IPS-18c (cell line): ENCODE data around the gene CLTCL1.

Experiments used
- H3K4me3 ChIP-seq: 2 replicates; pipeline ENCODE4 v1.7.0; 2013; ENCODE audit warnings: low read depth, mild to moderate bottlenecking, low read length, moderate library complexity; ENCODE audit not compliant: insufficient read depth
- H3K9me3 ChIP-seq: one replicate; pipeline ENCODE4 v1.6.1; 2013; ENCODE audit warnings: mild to moderate bottlenecking, low read length, moderate library complexity; ENCODE audit not compliant: control insufficient read depth, insufficient read depth

CLTCL1 gene

DNA sequence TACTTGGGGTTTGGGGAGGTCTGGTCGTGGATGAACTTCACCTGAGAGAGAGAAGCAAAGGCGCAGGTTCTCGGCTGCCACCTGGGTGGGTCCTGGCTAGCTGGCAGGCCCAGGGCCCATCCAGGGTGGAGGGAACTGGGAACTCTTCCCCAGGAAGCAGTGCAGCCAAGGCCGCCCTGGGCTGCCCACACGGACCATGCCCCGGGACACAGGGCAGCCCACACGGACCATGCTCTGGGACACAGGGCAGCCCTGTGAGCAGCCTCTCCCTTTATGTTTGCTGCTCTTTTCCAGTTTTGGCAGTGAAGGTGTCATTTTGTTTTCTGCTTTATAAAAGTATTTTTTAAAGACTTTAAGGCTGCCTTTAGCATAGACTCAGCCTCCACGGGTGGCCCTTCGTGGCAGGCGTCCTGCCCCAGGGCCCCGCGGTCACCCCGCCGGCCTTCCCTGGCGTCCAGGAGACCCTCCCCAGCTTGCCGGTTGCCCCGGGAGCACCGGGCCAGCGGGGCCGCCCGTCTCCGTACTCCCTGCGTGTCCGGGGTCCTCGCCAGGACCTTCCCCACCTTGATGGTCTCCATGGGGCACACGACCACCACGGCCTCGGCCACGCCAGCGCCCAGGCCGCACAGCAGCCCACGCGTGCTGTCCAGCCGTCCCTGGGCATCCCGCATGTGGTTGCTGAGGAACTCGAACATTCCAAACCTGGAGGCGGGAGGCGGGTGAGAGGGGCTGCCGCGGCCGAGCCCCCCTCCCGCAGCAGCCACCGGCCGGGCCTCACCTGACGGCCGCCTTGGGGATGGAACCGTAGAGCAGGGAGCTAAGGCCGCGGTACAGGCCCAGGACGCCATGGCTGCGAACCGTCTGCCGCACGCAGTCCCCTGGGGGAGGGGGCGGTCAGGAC lies 114.1 kb downstream of the CLTCL1 start:
- Histone ChIP-seq H3K9me3 (no peaks in the 10 kb centered on the region), H3K4me3 (peak overlapping the region; percentile 89)

DNA sequence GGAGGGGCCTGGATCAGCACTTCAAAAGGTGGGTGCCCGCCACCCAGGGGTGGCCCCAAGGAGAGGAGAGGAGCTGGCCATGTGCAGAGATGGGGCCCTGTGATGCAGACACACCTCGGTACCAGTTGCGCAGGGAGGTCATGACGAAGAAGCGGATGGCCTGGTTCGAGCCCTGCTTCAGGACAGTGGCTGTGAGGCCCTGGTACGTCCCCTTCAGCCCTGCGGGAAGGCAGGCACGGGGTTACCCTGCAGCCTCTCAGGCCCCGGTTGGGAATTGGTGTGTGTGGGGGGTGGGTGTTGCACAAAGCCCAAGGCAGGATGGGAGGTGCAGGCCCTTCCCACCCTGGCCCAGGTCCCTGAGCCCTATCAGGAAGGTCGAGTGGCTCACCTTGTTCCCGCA lies 114.8 kb downstream of the CLTCL1 start:
- Histone ChIP-seq H3K9me3 (no peaks in the 10 kb centered on the region), H3K4me3 (peak overlapping the region; percentile 89)

DNA sequence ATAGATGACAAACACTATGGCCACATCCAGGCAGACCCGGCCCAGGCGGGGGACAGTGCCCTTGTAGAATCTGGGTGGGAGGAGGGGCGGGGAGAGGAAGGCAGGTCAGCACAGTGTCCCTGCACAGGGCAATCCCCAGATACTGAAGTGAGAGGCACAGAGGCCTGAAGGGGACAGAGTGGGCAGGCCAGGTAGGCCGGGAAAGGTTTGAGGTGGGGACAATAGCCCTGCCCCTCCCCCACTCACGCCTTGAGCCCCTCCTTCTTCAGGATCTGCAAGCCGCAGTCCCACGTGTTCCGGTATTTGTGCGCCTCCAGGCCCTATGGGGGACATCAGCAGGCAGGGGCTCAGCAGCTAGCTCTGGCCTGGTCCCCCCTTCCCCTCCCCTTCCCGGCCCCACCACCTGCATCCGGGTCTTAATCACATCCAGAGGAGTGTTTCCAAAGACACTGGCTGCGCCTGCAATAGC lies 115.3 kb downstream of the CLTCL1 start:
- H3K9me3 ChIP-seq, result no peaks in the 10 kb centered on the region
- no peak overlapping the region for H3K4me3 ChIP-seq

DNA sequence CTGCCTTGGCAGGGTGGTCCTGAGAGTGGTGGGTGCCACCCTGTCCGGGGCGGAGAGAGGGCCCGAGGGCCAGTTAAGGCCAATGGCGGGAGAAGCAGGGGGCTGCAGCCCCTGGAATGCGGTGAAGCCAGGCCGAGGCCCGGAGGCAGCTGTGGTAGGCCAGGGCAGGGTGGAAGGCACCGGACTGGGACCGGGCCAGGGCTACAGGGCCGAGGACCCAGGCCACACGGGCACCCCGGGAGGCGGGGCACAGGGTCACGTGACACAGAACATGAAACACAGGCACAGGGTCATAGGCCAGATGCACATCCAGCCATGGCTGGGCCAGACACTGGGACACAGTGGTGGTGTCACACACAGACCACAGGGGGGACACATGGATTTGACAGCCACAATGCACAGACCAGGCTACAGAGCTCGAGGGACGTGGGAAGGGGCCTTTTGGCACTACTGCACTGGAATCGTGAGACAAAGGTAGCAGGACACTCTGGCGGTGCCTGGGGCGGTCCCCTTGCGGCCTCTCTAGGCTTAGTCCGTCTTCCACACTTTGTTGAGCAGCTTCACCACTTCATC lies 115.8 kb downstream of the CLTCL1 start:
- no peaks in the 10 kb centered on the region for H3K9me3 ChIP-seq
- no peak overlapping the region; the same call in 1 of the 2 replicates for H3K4me3 ChIP-seq

DNA sequence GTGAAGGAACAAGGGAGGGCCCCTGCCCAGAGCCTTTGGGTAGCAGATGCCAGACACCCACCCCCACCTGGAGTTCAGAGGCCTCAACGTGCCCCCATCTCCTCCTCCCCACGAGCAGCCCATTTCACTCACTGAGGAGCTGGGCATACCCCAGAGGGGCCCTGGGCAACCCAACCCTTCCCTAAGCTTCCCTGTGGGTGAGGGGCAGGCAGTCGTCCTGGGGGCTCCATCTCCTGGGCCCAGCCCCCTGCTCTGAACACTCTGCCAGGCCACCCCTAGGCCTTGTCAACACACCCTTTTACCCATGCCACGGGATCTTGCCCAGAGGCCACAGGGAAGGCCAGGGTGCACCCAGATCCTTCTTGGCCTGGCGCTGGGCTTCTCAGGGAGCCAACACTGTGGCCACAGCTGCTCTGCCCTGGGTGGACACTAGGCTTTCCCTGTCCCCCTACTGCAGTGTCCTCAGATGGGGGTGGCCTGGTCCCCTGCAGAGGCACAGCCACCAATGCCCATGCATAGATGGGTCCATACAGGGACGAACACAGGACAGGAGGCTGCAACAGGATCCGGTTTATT lies 116.4 kb downstream of the CLTCL1 start:
- no peak overlapping the region for H3K4me3 ChIP-seq
- H3K9me3 ChIP-seq, result no peaks in the 10 kb centered on the region

DNA sequence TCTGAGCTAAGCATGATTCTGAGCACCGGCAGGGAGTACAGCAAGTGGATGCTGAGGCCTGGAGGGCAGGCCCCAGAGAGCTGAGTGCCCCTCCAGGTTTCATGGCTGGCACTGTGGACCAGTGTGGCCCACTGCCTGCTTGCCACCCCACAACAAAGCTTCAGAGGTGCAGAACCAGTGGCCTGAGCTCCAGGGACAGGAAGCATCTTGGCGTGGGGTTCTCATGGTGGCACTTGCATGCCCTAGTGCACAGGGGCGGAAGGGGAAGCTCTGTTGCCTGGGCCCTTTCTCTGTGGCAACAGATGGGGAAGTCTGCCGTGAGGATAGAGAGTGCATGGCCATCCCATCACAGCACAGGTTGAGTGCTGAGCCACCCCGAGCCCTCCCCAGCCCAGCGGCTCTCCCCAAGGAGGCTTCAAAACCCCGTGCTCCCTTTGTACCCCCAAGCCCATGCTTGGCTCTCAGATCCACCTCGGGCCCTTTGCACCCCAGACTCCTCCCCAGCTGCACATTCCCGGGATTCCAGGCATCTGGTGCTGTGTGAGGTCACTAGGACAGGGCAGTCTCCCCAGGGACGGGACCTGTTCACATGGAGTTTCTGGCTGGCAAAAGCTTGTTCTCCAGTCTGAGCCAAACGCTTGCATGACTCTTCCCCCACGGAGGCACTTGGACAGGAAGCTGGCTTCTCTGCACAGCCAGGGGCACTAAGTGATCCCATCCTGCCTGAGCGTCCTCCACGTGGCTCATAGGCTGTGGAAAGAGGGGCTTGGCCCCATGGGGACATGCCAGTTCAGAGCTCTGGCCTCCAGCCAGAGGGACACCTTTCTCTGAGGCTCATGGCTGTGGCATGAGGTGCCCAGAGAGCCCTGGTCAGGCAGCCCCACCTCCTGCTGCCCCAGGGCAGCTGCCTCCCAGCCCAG lies 117.2 kb downstream of the CLTCL1 start:
- H3K9me3 ChIP-seq, result no peaks in the 10 kb centered on the region
- peak overlapping the region; percentile 15; the same call in 1 of the 2 replicates for H3K4me3 ChIP-seq

DNA sequence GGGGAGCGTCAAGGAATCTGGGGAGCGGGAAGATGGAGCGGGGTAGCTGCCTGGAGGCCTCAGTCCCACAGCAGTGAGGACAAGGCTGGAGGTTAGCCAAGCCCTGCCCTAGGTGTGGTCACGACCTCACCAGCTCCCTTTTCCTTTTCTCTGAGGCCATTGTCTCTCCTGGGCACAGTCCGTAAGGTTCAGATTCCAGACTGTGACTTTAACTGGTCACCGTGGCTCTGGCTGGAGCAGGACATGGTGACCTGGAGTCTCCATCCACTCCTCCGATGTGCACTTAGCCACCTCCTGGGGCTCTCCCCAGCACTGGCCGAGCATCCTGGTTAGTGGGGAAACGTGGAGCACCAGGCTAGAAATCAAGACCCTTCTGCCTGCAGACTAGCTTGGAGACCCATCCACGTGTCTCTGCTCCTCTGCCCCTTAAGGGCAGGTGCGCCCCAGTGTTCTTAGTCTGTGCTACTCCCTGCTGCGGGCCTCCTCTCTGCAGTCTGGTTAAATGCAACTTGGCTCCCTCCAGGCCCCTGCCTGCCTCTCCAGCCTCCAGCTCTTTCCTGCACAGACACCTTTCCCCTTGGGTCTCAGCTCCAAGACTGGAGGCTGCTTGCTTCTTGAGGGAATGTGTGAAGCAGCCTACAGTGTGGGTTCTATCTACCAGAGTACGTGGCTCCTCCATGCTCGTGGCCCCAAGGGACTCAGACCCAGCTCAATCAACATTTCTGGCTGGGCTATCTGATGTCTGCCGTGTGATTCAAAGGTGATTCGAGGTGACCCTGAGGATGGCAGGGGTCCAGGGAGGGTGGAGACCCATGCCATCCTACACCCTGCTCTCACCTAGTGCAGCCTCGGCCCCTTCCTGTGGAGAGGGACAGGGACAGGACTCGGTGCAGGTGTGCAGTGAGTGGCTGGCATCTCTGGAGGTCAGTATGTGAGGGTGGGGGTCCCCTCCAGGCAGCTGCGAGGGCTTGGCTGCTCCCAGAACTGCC lies 118.2 kb downstream of the CLTCL1 start:
- Histone ChIP-seq H3K4me3 (no peak overlapping the region; the same call in 1 of the 2 replicates), H3K9me3 (no peaks in the 10 kb centered on the region)

DNA sequence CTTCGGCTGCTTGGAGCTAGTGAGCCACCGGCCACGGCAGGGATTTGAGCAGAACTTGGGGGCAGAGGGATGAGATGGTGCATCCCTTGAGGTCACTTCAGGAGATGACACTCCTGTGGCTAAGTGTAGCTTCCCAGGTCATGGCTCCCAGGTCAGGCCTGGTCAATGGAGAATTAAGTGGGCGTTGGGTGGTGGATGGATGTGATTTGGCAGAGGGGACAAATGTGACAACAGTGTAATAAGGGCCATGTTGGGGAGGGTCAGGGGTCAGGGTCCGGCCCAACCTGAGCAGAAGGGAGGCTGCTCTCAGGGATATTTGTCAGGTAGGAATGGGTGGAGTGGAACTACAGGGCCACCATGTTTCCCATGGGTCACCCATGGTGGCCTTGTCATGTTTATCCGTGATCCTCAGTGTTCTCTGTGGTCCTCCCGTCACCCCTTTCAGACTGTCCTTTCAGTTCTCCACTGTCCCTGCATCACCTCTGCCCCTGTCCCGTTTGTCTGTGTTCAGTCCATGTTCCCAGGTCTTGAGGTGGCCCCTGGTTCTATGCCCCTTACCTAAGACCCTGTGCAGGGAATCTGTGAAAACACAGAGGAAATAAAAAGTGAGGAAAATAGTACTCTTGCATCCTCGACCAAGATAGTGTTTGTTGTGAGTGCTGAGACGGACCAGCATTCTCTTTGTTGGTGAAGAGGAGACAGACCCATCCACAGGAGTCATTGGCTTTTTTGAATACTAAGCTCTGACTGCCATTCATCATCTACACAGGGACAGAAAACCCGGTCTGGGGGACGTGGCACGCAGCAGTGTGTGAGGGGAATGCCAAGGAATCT lies 119.1 kb downstream of the CLTCL1 start:
- Histone ChIP-seq H3K9me3 (no peaks in the 10 kb centered on the region), H3K4me3 (peak overlapping the region; percentile 94)

DNA sequence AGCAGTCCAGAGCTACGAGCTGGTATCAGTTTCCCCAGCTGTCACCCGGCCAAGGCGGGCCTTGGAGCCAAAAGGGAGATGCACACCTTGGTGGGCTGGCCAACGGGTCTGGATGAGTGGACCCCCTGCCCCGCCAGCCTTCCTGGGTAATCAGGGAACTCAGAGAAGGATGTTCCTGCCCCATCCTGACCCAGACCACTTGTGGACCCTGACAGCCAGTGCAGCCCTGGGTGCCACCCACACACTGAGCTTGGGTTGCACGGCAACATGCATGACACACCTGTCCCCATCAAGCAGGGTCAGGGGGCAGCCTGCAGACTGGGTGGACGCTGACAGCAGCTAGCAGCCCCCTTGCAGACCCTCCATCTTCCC lies 121.6 kb downstream of the CLTCL1 start:
- Histone ChIP-seq H3K9me3 (no peaks in the 10 kb centered on the region), H3K4me3 (peak overlapping the region; percentile 55; the same call in 1 of the 2 replicates)

DNA sequence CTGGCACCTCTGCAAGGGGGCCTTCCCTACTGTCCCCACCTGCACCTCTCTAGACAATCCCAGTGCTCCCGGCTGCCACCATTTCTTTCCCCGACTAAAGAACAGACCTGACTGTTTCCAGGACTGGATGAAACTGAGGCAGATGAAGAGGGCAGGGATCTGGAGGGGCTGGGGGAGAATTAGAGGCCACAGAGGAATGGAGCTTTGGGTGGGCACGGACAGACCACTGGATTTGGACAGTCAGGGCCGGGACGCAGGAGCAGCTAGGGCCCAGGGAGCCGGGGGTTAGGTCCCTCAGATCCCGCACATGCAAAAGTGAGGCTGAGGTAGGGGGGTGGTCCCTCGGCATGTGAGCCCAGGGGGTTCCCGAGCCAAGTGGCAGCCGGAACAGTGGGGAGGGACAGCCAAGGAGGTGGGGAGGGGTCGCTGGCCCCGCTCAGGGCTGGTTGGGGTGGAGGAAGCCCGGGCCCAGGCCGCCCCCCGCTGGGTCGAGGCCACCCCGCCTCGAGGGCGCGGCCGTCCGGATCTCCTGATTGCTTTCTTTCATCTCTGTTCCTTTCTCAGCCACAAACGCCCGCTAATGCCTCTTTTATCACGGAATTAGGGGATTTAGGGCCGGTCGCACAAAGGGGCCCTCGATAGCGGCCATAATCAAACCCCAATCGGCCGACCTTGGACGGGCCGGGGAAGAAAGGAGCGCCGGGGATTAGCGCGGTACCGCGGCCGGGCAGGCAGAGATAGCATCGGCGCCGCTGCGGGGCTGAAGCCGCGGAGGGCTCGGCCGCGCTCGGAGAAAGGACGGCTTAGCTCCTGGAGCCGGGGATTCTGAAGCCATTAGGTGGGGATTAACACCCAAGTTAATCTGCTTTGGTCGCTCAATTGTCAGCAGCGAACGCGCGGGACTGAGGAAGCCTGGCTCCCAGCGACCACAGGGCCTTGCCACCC lies 122.2 kb downstream of the CLTCL1 start:
- H3K4me3 ChIP-seq, result peak overlapping the region; percentile 55

DNA sequence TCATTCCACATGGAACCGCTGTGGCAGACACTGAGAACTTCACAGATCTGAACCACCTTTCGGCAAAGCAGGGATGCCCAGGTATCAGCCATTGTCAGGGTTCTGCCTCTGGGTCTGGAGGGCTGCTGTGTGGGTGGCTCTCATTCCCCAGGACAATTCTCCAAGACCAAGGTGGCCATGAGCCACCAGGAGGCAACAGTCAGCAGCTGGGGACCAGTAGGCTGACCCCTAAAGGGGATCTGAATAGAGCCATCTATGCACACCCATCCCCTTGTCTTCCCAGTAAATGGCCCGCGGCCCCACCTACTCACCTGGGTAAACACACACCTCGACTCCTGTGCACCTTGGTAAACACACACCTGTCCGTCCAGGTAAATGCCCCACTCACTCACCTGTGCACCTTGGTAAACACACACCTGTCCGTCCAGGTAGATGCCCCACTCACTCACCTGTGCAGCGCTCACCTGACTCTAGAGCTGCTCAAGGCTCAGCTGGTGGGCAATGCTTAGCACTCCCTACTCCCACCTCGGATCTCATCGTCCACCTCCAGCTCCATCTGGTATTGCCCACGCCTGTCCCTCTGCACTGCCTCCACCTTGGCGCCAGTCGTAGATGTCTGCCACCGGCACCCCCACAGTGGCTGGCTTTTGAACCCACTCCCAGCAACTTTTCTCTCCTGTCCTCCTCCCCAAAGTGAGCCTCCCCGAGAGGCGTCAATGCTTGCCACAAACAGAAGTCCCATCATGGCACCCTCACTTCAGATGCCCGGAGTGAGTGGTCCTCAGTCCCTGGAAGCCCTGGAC lies 123.2 kb downstream of the CLTCL1 start:
- H3K9me3 ChIP-seq, result no peaks in the 10 kb centered on the region
- no peak overlapping the region for H3K4me3 ChIP-seq

More for the DNA sequence above, 122.2 kb downstream of the CLTCL1 start:
- H3K9me3 ChIP-seq, result no peaks in the 10 kb centered on the region

DNA sequence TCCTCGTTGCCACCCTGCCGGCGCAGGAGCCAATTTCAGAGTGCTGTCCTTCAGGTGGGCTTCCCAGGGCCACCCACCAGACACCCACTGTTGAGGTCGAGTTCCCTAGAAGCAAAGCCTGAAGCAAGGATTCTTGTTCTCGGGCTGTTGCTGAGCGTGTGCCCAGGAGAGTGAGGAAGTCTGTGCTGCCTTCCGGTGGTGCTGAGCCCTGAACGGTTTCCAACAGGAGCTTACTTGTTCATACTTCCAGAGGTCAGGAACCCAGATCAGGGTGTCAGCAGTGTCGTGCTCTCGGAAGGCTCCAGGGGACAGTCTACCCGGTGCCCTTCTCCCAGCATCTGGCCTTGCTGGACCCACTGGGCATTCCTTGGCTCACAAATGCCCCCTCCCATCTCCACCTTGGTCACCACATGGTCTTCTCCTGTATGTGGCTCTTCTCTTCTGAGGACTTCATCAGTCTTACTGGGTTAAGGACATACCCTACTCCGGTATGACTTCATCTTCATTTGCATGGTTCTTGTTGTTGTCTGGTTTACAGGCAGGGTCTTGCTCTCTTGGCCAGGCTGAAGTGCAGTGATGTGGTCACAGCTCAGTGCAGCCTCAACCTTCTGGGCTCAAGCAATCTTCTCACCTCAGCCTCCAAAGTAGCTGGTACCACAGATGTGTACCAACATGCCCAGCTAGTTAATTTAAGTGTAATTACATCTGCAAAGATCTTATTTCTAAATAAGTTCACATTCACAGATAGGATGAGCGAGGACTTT lies 124.2 kb downstream of the CLTCL1 start:
- Histone ChIP-seq H3K9me3 (no peaks in the 10 kb centered on the region), H3K4me3 (no peak overlapping the region)

DNA sequence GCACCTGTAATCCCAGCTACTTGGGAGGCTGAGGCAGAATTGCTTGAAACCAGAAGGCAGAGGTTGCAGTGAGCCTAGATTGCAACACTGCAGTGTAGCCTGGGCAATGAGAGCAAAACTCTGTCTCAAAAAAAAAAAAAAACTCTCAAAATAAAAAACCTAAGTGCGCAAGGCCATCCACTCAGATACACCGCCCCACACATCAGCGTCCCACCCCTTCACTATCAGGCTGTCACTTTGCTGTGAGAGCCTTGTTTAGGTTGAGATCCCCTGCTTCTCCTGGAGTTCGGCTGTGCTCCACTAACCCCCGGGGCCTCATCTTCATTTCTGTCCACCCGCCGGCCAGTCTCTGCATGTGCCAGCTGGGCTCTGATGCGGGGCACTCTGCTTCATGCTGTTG lies 125.1 kb downstream of the CLTCL1 start:
- no peak overlapping the region for H3K4me3 ChIP-seq
- H3K9me3 ChIP-seq, result no peaks in the 10 kb centered on the region
